ENCODE measurements around the gene PRODH.
"Not testable (repeated sequence)": the region's sequence is repeated elsewhere in the genome, so short reads cannot be mapped to it uniquely, and the experiment has no call there.

PRODH gene

DNA sequence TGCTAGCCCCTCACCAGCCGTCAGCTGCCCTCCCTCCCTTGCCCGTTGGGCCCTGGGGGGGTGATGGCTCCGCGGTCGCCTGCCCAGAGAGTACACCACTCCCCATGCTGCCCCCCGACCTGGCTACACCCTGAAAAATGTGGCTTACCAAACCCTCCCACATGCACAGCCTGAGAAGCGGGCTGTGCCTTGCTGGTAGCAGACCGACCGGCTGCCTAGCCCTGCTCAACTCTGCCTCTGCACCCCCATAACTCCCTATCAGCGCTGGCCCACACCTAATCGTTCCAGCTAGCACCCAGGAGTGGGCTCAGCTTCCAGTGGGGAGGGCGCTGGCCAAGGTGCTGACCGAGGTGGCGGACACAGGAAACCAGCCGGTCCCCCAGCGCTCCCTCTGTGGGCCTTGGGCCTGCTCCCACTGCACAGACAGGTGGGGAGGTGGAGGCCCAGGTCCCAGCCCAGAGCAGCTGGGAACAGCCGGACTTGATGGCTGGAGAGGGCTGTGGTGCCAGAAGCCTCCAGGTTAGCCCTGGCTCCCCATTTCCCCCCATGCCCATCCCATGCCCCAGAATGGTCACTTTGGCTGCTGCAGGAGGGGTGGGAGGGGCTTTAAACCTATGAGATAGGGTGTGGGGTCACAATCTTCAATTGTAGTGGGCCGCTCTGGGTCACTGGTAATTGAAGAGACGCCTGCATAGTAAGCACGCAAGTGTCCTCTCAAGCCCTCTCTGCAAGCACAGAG, 32.1 kb upstream of the PRODH start:
- DNase-seq (ENCODE audit: low read depth in 3 of 3), result peak in 1 of 3 experiments; percentile 9

DNA sequence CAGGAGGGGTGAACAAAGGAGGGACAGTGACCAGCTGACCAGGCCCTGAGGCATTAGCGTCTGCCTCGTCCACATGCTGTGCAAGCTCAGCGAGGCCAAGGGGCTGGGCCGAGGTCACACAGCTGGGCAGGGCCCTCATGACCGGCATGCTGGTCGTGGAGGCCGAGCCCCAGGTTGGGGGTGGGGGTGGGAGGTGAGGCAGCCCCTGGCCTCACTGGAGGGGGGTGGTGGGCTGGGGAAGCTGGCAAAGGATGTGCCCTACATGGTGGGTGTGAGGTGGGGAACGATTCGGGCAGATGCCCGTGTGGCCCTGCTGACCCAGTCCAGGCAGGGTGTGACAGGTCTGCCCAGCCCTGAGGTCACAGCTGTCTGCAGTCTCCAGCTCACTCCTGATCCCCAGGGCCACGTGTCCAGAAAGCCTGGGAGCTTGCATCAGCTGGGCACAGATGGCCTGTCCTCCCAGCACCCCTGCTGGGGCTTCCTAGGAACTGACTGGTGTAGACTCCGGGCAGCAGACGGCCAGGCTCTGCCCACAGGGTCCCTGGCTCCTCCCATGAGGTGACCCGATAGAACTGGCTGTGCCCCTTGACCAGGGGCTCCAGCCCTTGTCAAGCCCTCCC, 31.4 kb upstream of the PRODH start:
- not testable (repeated sequence) for DNase-seq (ENCODE audit: low read depth in 3 of 3)

DNA sequence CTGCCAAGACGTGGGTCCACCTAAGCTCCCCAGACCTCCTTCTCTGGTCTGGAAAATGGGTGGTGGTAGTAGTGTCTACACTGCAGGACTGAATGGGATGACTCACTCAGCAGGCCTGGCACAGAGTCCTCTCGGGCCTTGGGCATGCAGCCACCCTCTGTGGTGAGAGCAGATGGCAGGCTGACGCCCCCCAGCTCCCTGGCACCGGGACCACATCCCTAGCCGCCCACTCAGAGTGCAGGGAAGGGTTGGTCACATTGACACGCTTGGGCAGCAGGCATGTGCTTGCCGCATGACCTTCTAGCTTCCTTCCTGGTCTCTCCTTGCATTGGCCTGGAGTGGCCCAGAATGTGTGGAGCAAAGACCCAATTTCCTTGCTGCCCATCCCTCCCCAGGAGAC, 30.7 kb upstream of the PRODH start:
- DNase-seq (ENCODE audit: low read depth in 3 of 3), result no peak

DNA sequence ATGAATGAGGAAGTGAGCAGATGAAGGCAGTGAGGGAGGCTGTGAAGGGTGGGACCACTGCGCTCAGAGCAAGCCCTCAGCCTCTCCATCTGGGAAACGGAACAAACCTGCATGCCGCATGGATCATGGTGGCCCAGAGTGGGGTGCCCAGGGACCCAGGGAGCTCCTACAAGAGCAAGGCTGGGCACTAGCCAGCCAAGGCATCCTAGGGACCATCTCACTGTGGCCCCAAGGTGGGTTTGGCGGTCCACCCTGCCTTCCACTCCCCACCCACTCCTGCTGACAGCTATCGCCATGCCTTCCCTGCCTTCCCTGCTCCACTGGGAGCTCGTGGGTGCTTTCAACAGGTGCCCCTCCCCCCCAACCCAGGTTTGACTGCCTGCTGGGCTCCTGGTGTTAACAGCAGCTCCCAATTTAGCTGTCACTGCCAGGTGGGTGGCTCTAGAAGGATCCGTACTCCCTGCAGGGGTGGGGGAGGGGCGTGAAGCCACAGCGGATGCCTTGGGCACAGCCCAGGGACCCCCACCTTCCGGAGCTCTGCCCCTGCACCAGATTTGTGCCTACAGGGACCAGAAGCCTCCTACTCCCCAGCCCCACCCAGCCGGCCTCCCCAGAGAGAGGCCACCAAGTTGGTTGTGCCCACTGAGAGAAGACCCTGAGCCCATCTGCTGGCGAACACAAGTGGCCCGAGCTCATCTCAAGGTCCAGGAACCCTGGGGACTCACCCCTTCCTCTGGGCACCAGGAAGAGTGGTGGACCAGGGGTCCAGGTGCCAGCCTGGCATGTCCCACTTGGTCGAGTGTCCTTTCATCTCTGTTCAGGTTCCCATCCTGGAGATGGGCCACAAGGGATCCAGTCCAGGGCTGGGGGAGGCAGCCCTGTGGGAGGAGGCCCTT, 29.7 kb upstream of the PRODH start:
- DNase-seq (ENCODE audit: low read depth in 3 of 3), result no peak

DNA sequence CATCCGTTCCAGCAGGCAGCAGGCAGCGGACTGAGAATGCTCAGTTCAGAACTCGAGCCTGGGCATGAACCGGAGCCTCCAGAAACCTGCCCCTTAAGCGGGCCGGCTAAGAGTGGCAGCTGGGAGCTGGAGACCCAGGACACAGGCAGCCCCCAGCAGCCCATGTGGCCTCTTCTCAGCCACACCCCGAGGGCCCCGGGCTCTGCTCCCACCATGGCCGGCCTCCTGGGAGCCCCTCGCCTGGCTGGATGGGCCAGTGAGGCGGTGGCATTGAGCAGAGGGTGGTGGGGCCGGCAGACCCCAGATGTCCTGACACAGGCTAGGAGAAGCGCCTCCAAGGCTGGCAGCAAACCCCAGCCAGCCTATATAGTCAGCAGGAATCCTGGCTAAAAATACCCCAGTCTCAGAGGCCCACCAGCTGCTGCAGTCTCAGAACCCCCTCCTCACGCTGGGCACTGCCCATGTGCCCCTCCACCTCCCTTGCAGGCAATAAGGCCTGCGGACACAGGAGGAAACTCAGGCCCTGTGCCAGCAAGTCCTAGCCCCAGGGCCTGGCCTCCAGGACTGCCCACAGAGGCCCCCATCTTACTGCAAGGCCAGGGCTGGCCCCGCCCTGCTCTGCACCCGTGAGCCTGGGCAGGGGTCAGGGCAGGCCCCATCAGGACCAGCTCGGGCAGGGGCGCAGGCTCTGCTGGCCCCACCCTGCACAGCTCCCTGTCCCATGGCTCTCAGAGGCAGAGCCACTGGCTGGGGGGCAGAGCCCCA, 28.6 kb upstream of the PRODH start:
- DNase-seq (ENCODE audit: low read depth in 3 of 3), result not testable (repeated sequence)

DNA sequence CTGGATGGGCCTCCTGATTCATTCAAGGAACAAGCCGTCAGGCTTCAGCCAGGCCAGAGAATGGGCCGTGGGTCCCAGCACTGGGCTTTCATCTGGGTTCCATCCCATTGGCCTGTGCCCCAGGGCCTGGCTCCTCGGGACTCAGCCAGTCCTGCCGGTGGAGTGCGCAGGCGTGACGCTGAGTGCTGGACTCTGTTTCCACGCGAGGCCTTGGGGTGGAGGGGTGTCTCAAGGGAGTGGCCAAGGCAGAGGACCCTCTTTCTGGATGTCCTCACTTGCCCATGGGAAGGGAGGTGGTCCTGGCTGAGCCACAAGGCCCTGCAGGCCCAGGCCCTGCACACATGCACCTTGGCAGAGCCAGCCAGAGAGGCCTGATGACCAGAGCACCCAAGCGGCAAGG, 28.0 kb upstream of the PRODH start:
- not testable (repeated sequence) for DNase-seq (ENCODE audit: low read depth in 3 of 3)

DNA sequence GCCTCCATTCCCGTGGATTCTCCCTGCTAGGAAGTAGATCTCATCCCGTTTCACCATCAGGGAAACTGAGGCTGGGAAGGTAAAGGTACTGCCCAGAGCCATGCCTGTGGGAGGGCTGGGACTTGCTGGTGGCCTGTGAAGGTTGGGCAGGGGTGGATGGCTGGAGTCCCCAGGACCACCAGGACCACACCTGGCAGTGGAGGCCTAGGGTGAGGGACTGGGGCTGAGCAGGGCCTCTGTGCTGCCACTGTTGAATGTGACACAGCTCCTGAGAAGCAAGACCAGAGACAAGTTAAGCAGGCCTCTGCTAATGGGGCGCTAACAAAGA, 26.2 kb upstream of the PRODH start:
- DNase-seq (ENCODE audit: low read depth in 3 of 3), result no peak

DNA sequence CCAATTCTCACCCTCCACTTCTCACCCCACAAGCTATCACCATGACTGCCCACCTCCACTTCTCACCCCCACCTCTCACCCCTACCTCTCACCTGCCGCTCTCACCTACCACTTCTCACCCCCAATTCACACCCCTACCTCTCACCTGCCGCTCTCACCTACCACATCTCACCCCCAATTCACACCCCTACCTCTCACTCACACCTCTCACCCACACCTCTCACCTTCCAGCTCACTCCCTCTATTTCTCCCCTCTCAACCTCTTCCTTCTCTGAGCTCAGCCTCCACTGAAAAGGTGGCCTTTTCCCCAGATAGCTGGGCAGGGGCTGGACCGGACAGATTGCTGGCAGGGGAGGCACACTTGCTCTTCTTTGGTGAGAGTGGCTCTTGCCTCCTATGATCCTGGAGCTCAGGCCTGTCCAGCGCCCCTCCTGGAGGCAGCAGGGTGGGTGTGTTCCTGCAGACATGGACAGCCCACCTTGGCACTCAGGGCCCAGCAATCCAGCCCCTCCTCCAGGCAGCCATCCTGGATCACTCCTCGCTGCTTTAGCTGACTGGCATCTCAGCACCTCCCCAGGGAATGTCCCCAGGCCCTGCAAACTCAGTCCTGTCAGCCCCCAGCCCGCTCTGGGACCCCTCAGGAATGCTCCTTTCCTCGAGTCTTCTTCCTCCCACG, 25.7 kb upstream of the PRODH start:
- DNase-seq (ENCODE audit: low read depth in 3 of 3), result not testable (repeated sequence)

DNA sequence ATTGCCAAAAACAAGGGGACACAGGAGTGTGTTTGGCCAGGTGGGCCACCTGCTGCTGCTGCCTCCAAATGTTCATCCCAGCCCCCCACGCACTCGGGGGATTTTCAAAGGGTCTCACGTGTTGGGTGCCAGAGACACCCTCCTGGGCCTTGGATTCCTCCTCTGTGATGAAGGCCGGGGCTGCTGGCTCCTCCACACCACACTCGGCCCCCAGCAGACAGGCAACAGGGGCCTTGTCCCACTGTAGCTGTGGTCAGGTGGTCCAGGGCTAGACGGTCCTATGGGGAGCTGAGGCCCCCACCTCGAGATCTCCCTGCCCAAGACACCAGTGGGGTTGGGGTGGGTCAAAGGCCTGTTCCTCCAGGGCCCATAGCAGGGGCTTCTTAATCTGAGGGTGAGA, 25.1 kb upstream of the PRODH start:
- DNase-seq (ENCODE audit: low read depth in 3 of 3), result not testable (repeated sequence)

DNA sequence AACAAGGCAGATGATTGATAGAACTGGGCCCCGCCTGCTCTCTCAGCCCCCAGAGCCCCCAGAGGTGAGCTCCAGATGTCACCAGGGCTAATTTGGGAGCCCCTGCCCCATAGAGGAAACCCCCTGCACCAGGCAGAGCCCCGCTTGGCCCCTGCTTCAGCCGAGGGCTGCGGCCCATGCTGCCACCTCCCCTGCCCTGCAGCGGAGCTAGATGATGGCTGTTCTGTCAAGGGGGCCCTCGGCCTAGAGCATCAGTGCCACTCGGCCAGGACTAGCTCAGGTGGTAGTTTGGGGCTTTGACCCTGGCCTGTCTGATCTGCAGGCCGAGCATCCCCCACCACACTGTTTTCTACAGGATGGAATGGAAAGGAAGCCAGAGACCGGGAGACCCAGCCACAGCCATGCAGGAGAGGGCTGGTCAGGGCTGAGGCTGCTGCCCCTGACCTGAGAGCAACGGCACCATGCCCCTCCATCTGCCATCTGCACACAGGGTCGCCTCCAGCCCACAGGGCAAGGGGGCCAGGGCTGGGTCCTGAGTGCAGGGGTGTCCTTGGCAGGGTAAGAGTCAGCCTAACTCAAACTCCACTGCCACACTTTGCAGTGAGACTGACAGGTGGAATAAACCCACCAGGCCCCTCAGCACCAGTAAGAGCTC, 24.2 kb upstream of the PRODH start:
- not testable (repeated sequence) for DNase-seq (ENCODE audit: low read depth in 3 of 3)

DNA sequence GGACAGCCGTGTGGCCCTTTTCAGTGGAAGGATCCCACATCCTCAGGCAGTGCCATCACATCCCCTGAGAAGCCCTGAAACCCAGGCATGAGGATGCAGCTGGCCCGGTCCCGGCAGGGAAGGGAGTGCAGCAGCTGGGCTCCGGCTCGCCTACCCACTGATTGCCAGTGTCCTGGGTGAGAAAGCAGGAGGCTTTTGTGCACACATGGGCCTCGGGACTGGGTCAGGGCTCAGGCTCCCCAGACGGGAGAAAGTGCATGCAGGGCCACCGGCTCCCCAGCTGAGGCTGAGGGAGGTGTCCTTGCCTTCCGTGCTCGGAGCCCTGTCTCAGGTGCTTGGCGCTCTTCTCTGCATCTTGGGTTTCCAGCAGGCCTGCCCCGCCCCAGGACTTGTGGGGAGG, 23.6 kb upstream of the PRODH start:
- not testable (repeated sequence) for DNase-seq (ENCODE audit: low read depth in 3 of 3)

DNA sequence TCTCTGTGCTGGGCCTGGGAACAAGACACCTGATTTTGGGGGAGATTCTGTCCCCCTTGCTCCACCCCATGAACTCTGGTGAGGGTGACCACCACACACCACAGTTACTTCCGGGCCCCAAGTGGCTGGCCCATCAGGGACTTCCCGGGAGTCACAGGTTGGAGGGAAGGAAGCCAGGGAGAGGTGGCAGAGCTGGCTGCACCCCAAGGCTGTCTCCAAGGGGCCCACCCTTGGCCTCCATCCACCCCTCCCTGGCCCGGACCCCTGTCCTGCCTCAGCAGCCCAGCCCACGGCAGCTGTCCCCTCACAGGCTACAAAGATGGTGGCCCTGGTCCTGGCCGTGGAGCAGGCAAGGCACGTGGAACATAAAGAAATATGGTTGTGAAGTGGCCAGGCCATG, 23.2 kb upstream of the PRODH start:
- DNase-seq (ENCODE audit: low read depth in 3 of 3), result not testable (repeated sequence)

DNA sequence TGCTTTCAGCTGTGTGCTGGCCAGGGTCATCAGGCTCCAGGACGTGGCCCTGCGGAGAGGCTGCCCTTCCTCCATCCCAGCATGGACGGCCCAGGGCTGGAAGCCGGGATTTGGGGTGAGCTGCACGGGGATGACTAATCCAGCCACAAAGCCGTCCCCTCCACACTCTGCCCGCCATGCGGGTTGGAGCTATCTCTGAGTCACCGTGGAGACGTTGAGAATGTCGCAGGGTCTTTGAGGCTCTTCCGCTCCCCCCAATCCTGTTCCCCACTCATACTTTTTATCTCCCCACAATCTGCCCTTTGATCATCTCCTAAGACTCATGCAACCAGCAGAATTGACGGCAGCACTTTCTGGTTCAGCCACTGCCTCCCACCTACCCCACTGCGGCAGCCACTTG, 22.6 kb upstream of the PRODH start:
- peak in 1 of 3 experiments; percentile 3 for DNase-seq (ENCODE audit: low read depth in 3 of 3)

DNA sequence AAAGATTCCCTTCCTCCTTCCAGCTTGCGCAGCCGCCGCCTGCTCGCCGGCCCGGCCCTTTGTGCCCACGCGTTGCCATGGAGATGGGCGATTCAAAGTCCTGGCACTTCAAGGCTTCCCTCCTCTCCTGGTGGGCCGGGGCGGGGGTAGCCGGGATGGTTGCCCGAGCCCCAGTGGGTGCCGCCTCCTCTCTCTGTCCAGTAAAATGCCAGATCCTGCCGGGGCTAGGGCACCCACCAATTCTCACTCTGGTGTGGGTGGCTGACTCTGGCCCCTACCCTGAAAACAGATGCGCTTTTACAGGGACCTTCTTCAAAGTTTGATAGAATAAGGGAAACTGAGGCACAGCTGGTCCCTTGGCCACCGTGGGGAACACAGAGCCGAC, 22.2 kb upstream of the PRODH start:
- not testable (repeated sequence) for DNase-seq (ENCODE audit: low read depth in 3 of 3)

DNA sequence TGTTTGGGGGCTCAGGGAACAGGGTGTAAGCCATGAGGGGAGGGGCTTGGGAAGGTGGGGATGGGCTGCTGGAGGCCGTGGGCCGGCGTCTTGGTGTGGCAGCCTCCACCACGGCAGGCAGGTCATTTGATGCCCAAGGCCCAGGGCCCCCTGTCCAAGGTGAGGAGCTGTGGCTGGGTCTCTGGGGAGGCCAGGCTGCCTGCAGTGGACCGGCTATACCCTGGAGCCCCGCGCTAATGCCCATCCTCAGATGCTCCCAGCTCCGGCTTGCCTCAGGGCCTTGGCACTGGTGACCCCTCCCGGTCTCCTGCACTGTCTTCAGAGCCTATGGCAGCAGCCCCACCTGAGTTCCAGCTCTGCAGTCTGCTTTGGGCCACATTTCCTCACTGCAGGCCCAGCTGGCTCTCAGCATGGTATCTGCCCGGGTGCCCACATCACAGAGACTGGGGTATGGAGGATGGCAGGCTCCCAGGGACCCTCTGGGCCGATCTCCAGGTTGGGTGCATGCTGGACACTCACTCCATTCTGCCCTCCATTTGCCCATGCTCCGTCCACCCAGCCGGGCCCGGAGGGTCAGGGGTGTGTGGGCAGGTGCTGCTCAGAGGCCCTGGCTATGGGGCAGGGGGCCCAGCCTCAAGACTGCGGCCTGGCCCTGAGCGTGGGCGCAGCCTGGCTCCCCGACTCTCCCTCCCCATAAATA, 21.7 kb upstream of the PRODH start:
- not testable (repeated sequence) for DNase-seq (ENCODE audit: low read depth in 3 of 3)

DNA sequence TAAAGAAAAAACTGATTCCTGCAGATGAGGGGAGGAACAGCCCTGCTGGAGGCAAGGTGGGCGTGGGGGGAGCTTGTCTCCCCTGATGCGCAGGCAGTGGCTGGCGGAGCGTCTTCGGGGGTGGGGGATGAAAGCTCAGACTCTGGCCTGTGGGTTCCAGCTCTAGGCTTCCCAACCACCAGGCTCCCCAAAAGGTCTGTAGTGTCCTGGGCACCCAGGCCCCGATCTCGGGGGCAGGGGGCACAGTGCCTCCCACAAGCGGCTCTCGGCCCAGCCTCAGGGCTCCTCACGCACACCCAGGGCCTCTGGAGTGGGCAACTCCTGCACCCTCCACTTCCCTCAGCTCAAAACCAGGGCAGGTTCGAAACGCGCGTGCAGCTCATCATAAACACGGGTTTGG, 20.9 kb upstream of the PRODH start:
- DNase-seq (ENCODE audit: low read depth in 3 of 3), result not testable (repeated sequence)

DNA sequence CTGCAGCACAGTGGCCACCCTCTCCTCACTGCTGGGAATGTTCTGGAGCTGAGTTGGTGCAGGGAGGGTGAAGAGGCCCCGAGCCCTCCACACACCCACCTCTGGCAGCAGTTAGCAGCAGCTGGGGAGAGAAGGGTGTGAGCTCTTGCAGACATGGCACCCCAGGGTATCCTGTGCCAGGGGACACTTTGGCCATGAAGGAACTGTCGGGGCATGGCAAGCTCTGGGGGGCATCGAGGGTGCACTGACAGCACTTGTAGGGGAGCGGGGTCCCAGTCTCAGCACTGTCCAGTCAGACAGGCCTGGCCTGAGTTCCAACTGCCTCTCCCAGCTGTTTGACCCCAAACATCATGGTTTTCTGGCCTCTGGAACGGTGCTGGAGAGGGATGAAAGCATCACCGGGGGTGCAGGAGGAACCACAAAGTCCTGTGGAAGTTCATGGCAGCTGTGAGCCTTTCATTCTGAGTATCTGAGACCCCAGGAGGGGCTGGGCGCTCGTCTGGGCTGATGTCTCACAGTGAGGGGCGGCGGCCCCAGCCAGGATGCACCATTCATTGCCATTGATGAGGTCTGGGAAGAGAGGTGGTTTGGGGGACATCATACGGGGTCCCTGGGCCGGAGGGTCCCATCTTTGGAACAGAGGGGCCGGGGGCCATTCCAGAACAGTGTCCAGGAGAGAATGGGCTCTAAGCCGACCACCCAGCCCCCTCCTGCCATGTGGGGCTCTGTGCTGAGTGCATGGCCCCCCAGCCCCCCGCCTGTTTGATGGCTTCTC, 20.2 kb upstream of the PRODH start:
- not testable (repeated sequence) for DNase-seq (ENCODE audit: low read depth in 3 of 3)

DNA sequence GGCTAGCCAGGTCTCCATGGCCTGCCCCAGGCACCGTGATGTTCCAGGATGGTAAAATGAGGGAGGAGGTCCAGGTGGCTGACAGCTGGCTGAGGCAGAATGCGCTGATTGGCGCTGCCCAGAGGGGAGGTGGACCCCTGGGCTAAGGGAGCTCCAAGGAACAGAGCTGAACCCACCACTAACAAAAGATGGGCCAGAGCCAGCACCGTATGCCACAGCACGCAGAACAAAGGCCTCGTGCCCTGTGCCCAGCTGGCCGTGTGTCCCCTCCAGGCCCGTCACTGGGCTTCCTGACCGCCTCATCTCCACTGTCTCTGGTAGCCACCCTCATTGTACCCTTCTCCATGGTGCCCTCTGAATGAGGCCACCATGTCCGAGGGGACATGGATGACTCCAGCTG, 19.6 kb upstream of the PRODH start:
- DNase-seq (ENCODE audit: low read depth in 3 of 3), result no peak

DNA sequence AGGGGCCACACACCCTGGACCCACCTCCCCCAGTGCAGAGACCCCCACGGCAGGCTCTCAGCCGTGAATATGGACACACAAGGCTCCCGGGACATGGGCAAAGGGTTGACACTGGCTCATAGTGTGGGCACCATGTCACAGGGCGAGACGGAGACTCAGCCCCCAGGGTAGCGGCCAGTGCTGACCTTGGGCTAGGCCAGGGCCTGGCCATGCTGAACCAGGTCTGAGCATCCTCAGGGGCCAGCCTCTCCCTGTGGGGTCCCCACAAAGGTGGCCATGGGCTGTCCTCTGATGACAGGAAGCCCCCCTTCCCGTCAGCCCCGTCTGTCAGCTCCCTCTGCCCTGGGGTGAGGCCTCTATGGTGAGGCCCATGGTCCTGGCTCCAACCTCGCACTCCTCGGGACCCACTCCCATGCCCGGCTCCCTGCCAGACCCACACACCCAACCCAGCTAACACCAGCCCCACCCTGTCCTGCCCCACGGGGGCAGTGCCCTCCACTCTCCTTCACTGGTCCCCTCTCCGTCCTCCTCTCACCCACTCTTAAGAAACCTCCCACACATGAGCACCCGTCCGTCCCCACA, 19.0 kb upstream of the PRODH start:
- DNase-seq (ENCODE audit: low read depth in 3 of 3), result no peak

All from stimulated activated CD4-positive, alpha-beta T cell treated with anti-CD3 and anti-CD28 coated beads, TNF-alpha, amount 100 ng/mL, for 24 hours (primary cell).